Measurements from ENCODE around the gene USH1G. TPM values are rescaled to one million over a fixed set of nuclear protein-coding genes. Genes with fewer than 3 reads are reported as not detected.

Gene USH1G
- total RNA-seq, 1 experiment from 2014 or later, result 2.7 TPM

DNA sequence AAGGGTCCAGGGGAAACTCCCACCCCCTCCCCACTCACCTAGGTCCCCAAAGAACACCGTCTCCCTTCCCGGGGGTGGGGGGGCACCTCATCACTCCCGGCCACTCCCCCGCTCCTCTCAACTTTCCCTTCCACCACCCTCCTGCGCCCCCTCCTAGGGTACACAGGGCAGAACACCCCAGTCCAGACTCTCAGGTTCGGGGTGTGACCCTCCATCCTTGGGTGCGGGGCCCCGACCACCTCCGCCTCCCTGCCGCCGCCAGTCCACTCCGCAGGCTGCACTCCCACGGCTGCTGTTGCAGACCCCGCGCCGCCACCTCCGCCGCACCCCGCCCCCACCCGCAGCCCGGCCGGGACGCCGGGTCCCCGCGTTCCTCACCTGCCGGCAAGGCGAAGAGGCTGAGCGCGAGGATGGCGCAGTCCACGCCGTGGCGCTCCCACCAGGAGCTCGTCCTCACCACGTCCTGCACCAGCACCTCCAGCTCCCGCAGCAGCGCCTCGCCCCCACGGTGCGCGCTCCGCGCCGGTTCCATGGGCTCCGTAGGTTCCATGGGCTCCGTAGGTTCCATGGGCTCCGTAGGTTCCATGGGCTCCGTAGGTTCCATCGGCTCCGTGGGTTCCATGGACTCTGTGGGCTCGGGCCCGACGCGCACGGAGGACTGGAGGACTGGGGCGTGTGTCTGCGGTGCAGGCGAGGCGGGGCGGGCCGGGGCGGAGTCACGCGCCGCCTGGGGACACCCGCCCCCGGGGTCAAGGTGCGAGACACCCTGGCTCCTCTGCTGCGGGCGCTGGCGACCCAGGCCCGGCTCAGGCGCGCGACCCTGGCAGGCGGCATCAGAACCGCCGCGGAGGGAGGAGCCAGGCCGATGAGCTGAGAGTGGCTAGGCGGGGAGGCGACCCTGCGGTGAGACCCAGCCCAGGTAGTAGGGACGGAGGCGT lies 29.8 kb downstream of the USH1G start, which contains the start of gene FADS6:
FADS6 (minus strand) TSS at position 660 of the 938 bp plus-strand sequence; CDS start at position 622, 38 bp downstream.
- DNase-seq, result no peak
- Mint-ChIP-seq H3K9me3 (no peaks in the 10 kb centered on the region), H3K27me3 (ENCODE audit: low read depth) (peaks cover 87% of the 10 kb centered on the region), H3K27ac (no peak within 1 kb of the TSS), H3K4me1 (peaks cover 9 to 18% of the 10 kb centered on the region in 2 experiments), H3K36me3 (ENCODE audit: insufficient read depth in 1 of 3, low read depth in 3 of 3) (no peaks in the 10 kb centered on the region), H3K4me3 (peak within 1 kb of the TSS; percentile 58 to 83)
- peaks cover 27% of the 10 kb centered on the region; the same call in 1 of the 2 replicates for H3K27me3 ChIP-seq (ENCODE audit: insufficient read depth, low read length)
- H2BK20ac ChIP-seq (ENCODE audit: low read depth, low read length, poor library complexity, severe bottlenecking), result no peak within 1 kb of the TSS
- no peak for TF ChIP-seq CTCF (conservative IDR thresholded peaks at IDR 0.05)
- H3K79me2 ChIP-seq (ENCODE audit: insufficient read depth, low read length), result no peaks in the 10 kb centered on the region
- WGBS (ENCODE audit: extremely low coverage, insufficient read length, low lambda C conversion rate), result no CpG with 5 or more reads among the region's 86 CpGs
- H3K18ac ChIP-seq (ENCODE audit: insufficient read length, low read depth, low read length), result peak within 1 kb of the TSS; percentile 3
- H2BK15ac ChIP-seq (ENCODE audit: low read depth, low read length), result no peak within 1 kb of the TSS
- no peak within 1 kb of the TSS for H4K91ac ChIP-seq (ENCODE audit: insufficient read length, low read depth, low read length)
- H3K4ac ChIP-seq (ENCODE audit: low read depth, low read length), result no peak within 1 kb of the TSS
- H3K27ac ChIP-seq (ENCODE audit: insufficient read length, low read depth, low read length), result no peak within 1 kb of the TSS
- no peak within 1 kb of the TSS for H3T11ph ChIP-seq (ENCODE audit: low read length)
- H3K23me2 ChIP-seq (ENCODE audit: insufficient read length, low read depth, low read length, poor library complexity, severe bottlenecking), result peaks cover 8% of the 10 kb centered on the region
- H3K23ac ChIP-seq (ENCODE audit: insufficient read length, low read depth, low read length), result no peak within 1 kb of the TSS
- no peak within 1 kb of the TSS for H2AK5ac ChIP-seq (ENCODE audit: insufficient read length, low read length)
- peak within 1 kb of the TSS; percentile 78 for H3K4me2 ChIP-seq (ENCODE audit: insufficient read depth, insufficient read length, low read length)
- no peaks in the 10 kb centered on the region for H3K9me3 ChIP-seq (ENCODE audit: control insufficient read depth, low read depth, low read length)
- no peak within 1 kb of the TSS for H2BK12ac ChIP-seq (ENCODE audit: insufficient read length, low read depth, low read length)
- no peak within 1 kb of the TSS for H2AFZ ChIP-seq (ENCODE audit: low read length)
- H4K8ac ChIP-seq (replicated peaks; ENCODE audit: insufficient read length, low read depth, low read length), result no peak within 1 kb of the TSS
- H3K14ac ChIP-seq (ENCODE audit: insufficient read depth, low read length), result no peak within 1 kb of the TSS; the same call in 1 of the 2 replicates
- H3K9ac ChIP-seq (ENCODE audit: extremely low read depth, insufficient read length, low read length), result no peak within 1 kb of the TSS
- H3K4me1 ChIP-seq (ENCODE audit: insufficient read depth, low read length), result no peaks in the 10 kb centered on the region
- no peaks in the 10 kb centered on the region for H4K20me1 ChIP-seq (ENCODE audit: control insufficient read depth, insufficient read depth, insufficient read length)
- no peak within 1 kb of the TSS for H2BK5ac ChIP-seq (ENCODE audit: insufficient read length, low read length)
- H3K79me1 ChIP-seq (ENCODE audit: insufficient read depth, low read depth, low read length, poor library complexity, severe bottlenecking), result no peaks in the 10 kb centered on the region
- H3K56ac ChIP-seq (ENCODE audit: insufficient read length, low read depth, low read length), result no peak within 1 kb of the TSS
- H4K5ac ChIP-seq (ENCODE audit: insufficient read length, low read depth, low read length), result no peak within 1 kb of the TSS
- no peak within 1 kb of the TSS for H2BK120ac ChIP-seq (ENCODE audit: low read depth, low read length, poor library complexity, severe bottlenecking)

Measured in H9 (cell line).